CD4-positive, alpha-beta T cell (primary cell): ENCODE data around the gene CYP27A1. TPM values are rescaled to one million over a fixed set of nuclear protein-coding genes. Genes with fewer than 3 reads are reported as not detected.

ENCODE experiments used
- ATAC-seq: fragments of 200-7000 bp; cut with Tn5 transposase; one replicate; pipeline ENCODE4 v1.10.0; 2022; ENCODE audit warnings: mild to moderate bottlenecking; ENCODE audit not compliant: poor library complexity
- CTCF ChIA-PET: fragments of 350-600 bp; sonication (Branson Sonifier 250); formaldehyde crosslinking; loops from one replicate; lab custom pipeline; 2021; ENCODE audit warnings: antibody characterized with exemption, inconsistent platforms; lab: Charles Lee
- POLR2A ChIA-PET: fragments of 350-600 bp; sonication (Branson Sonifier 250); formaldehyde crosslinking; loops from one replicate; lab custom pipeline; 2021; ENCODE audit warnings: antibody characterized with exemption, inconsistent platforms; lab: Charles Lee
- DNase-seq, 14 experiments: peaks; one replicate each; pipeline ENCODE4 v3.0.0-alpha.2; 2013 to 2020; ENCODE audit warnings: mixed read lengths in 2 of 14
- H3K27ac ChIP-seq, 2 donors: one replicate each; pipeline versions ENCODE4 v1.5.1 to v1.7.0; 2013; ENCODE audit warnings: low read length in 2 of 2, low read depth in 1 of 2, mild to moderate bottlenecking in 1 of 2
- H3K27me3 ChIP-seq, 2 experiments: 1 replicate in 1 of 2; 2 replicates in 1 of 2; pipeline versions ENCODE4 v1.6.1 to v1.7.0; 2013; ENCODE audit warnings: low read length in 2 of 2, control low read depth in 1 of 2, mild to moderate bottlenecking in 1 of 2, moderate library complexity in 1 of 2; ENCODE audit not compliant: insufficient read depth in 2 of 2, control insufficient read depth in 1 of 2
- H3K36me3 ChIP-seq: one replicate; pipeline ENCODE4 v1.6.1; 2013; ENCODE audit warnings: low read length, control low read depth; ENCODE audit not compliant: insufficient read depth
- H3K4me1 ChIP-seq: one replicate; pipeline ENCODE4 v1.6.1; 2013; ENCODE audit warnings: low read length, control low read depth; ENCODE audit not compliant: insufficient read depth
- H3K4me3 ChIP-seq: one replicate; pipeline ENCODE4 v1.5.1; 2013; ENCODE audit warnings: mild to moderate bottlenecking, low read length, moderate library complexity
- H3K9me3 ChIP-seq, 2 experiments: 1 replicate in 1 of 2; 2 replicates in 1 of 2; pipeline versions ENCODE4 v1.6.1 to v1.7.0; 2013; ENCODE audit warnings: low read length in 2 of 2, mild to moderate bottlenecking in 2 of 2, control low read depth in 1 of 2, moderate library complexity in 1 of 2; ENCODE audit not compliant: control insufficient read depth in 1 of 2, insufficient read depth in 1 of 2
- H3K27ac Mint-ChIP-seq: one replicate; pipeline ENCODE4 v1.8.0; 2020; ENCODE audit warnings: mixed read lengths
- H3K27me3 Mint-ChIP-seq: one replicate; pipeline ENCODE4 v1.8.0; 2021; ENCODE audit warnings: mixed read lengths
- H3K36me3 Mint-ChIP-seq: one replicate; pipeline ENCODE4 v1.8.0; 2021; ENCODE audit warnings: low read depth, mixed read lengths
- H3K4me1 Mint-ChIP-seq: one replicate; pipeline ENCODE4 v1.8.0; 2021; ENCODE audit warnings: low read depth, mixed read lengths
- H3K4me3 Mint-ChIP-seq: one replicate; pipeline ENCODE4 v1.8.0; 2020; ENCODE audit warnings: mild to moderate bottlenecking, mixed read lengths
- H3K9me3 Mint-ChIP-seq: one replicate; pipeline ENCODE4 v1.8.0; 2020; ENCODE audit warnings: mixed read lengths
- CTCF ChIP-seq: fragments of 200-600 bp; IDR thresholded peaks from one replicate; pipeline ENCODE4 v1.8.0; 2022; ENCODE audit warnings: antibody characterized with exemption, mild to moderate bottlenecking
- intact Hi-C, 2 experiments: fragments of 100-400 bp; cut with DNase I in 1 of 2; cut with micrococcal nuclease in 1 of 2; formaldehyde crosslinking; loops; one replicate each; pipeline versions ENCODE4 v1.15.1 to v1.9.0; 2023 to 2025; cut with DNase I, micrococcal nuclease
- total RNA-seq, 174 experiments: library from RNA in 2 of 174; stranded (reverse) in 2 of 174; gene quantifications; one replicate each; pipeline ENCODE4 v1.2.3 and lab custom pipeline; 2021 to 2026

Gene CYP27A1
- total RNA-seq, 2 experiments from 2014 or later = 0.28 TPM; not detected in 1

GRCh38 chr2:218855305-218856166 is 73.6 kb downstream of the CYP27A1 start:
- Histone ChIP-seq H3K27ac (no peak overlapping the region), H3K4me1 (peaks cover 23% of the 10 kb centered on the region), H3K36me3 (no peaks in the 10 kb centered on the region), H3K9me3 (peaks cover 0 to 15% of the 10 kb centered on the region in 2 experiments), H3K4me3 (no peak overlapping the region), H3K27me3 (peaks cover 56 to 76% of the 10 kb centered on the region in 2 experiments)
- CTCF ChIA-PET = interaction anchor here (1.1 to 1.3 kb wide), 2 partner anchors 21 to 43 kb away, joined by 3 to 4 read pairs; no protein-coding TSS in a partner anchor
- ATAC-seq (no peak), DNase-seq (peak in 1 of 14 experiments; percentile 11)
- intact Hi-C loops = loop anchor here in 1 of 2 experiments (5.0 kb wide), 1 partner anchor 122 kb away; no protein-coding TSS in a partner anchor
- H3K27ac Mint-ChIP-seq = no peak overlapping the region
- H3K36me3 Mint-ChIP-seq = no peaks in the 10 kb centered on the region
- TF ChIP-seq CTCF = no peak
- POLR2A ChIA-PET = no interaction called here
- peaks cover 82% of the 10 kb centered on the region for H3K27me3 Mint-ChIP-seq
- no peak overlapping the region for H3K4me3 Mint-ChIP-seq
- H3K9me3 Mint-ChIP-seq = no peaks in the 10 kb centered on the region
- peaks cover 15% of the 10 kb centered on the region for H3K4me1 Mint-ChIP-seq

GRCh38 chr2:218856167-218856895 is 74.4 kb downstream of the CYP27A1 start:
- peaks cover 83% of the 10 kb centered on the region for H3K27me3 Mint-ChIP-seq
- H3K9me3 Mint-ChIP-seq = no peaks in the 10 kb centered on the region
- Histone ChIP-seq H3K9me3 (peaks cover 0 to 20% of the 10 kb centered on the region in 2 experiments), H3K4me3 (no peak overlapping the region), H3K27me3 (peaks cover 60 to 75% of the 10 kb centered on the region in 2 experiments), H3K27ac (no peak overlapping the region), H3K4me1 (peaks cover 31% of the 10 kb centered on the region), H3K36me3 (no peaks in the 10 kb centered on the region)
- DNase-seq (peak in 1 of 14 experiments; percentile 12), ATAC-seq (no peak)
- intact Hi-C loops = loop anchor here in 1 of 2 experiments (5.0 kb wide), 1 partner anchor 121 kb away; no protein-coding TSS in a partner anchor
- peaks cover 23% of the 10 kb centered on the region for H3K4me1 Mint-ChIP-seq
- H3K4me3 Mint-ChIP-seq = peak overlapping the region; percentile 27
- no peak overlapping the region for H3K27ac Mint-ChIP-seq
- no peak for TF ChIP-seq CTCF
- CTCF ChIA-PET = no interaction called here
- POLR2A ChIA-PET = no interaction called here
- no peaks in the 10 kb centered on the region for H3K36me3 Mint-ChIP-seq

GRCh38 chr2:218856896-218857243 is 74.9 kb downstream of the CYP27A1 start:
- no peak overlapping the region for H3K4me3 Mint-ChIP-seq
- TF ChIP-seq CTCF = no peak
- peaks cover 88% of the 10 kb centered on the region for H3K27me3 Mint-ChIP-seq
- no peaks in the 10 kb centered on the region for H3K36me3 Mint-ChIP-seq
- ChIA-PET CTCF (interaction anchor here (1.9 kb wide), 1 partner anchor 41 kb away, joined by 5 read pairs; no protein-coding TSS in a partner anchor), POLR2A (no interaction called here)
- Histone ChIP-seq H3K27ac (no peak overlapping the region), H3K9me3 (peaks cover 0 to 20% of the 10 kb centered on the region in 2 experiments), H3K27me3 (peaks cover 61 to 79% of the 10 kb centered on the region in 2 experiments), H3K4me3 (no peak overlapping the region), H3K4me1 (peaks cover 32% of the 10 kb centered on the region), H3K36me3 (no peaks in the 10 kb centered on the region)
- peaks cover 29% of the 10 kb centered on the region for H3K4me1 Mint-ChIP-seq
- no peak for DNase-seq
- H3K27ac Mint-ChIP-seq = no peak overlapping the region
- intact Hi-C loops = loop anchor here in 1 of 2 experiments (5.0 kb wide), 1 partner anchor 120 kb away; no protein-coding TSS in a partner anchor
- no peak for ATAC-seq
- H3K9me3 Mint-ChIP-seq = no peaks in the 10 kb centered on the region
